Ishikawa (cell line): ENCODE data around the gene MT1E.

ENCODE experiments used
- CEBPB ChIP-seq: IDR thresholded peaks from 2 replicates; pipeline ENCODE4 v1.6.1; 2012
- CREB1 ChIP-seq: IDR thresholded peaks from 2 replicates; pipeline ENCODE4 v1.6.1; 2012; ENCODE audit warnings: low read depth
- EGR1 ChIP-seq: IDR thresholded peaks from 2 replicates; pipeline ENCODE4 v1.6.1; 2012
- EP300 ChIP-seq: IDR thresholded peaks from 2 replicates; pipeline ENCODE4 v1.6.1; 2012; ENCODE audit warnings: borderline replicate concordance
- FOXM1 ChIP-seq: IDR thresholded peaks from 2 replicates; pipeline ENCODE4 v1.6.1; 2012; ENCODE audit warnings: low read depth, borderline replicate concordance
- MAX ChIP-seq: IDR thresholded peaks from 2 replicates; pipeline ENCODE4 v1.6.1; 2012
- NFIC ChIP-seq: IDR thresholded peaks from 2 replicates; pipeline ENCODE4 v1.6.1; 2012
- RAD21 ChIP-seq: IDR thresholded peaks from 2 replicates; pipeline ENCODE4 v1.6.1; 2012; ENCODE audit warnings: low read depth
- REST ChIP-seq: IDR thresholded peaks from 2 replicates; pipeline ENCODE4 v1.6.1; 2012; ENCODE audit warnings: low read depth, mild to moderate bottlenecking
- TAF1 ChIP-seq: IDR thresholded peaks from 2 replicates; pipeline ENCODE4 v1.6.1; 2012; ENCODE audit warnings: low read depth, mild to moderate bottlenecking
- TCF12 ChIP-seq: IDR thresholded peaks from 2 replicates; pipeline ENCODE4 v1.6.1; 2012; ENCODE audit warnings: low read depth
- TEAD4 ChIP-seq: IDR thresholded peaks from 2 replicates; pipeline ENCODE4 v1.6.1; 2012
- YY1 ChIP-seq: IDR thresholded peaks from 2 replicates; pipeline ENCODE4 v1.6.1; 2012; ENCODE audit warnings: low read depth
- ZBTB7A ChIP-seq: IDR thresholded peaks from 2 replicates; pipeline ENCODE4 v1.6.1; 2012; ENCODE audit warnings: low read depth
- TF ChIP-seq, protein P1 (sequence below): IDR thresholded peaks from 2 replicates; pipeline ENCODE4 v1.6.1; 2012

MT1E gene

DNA sequence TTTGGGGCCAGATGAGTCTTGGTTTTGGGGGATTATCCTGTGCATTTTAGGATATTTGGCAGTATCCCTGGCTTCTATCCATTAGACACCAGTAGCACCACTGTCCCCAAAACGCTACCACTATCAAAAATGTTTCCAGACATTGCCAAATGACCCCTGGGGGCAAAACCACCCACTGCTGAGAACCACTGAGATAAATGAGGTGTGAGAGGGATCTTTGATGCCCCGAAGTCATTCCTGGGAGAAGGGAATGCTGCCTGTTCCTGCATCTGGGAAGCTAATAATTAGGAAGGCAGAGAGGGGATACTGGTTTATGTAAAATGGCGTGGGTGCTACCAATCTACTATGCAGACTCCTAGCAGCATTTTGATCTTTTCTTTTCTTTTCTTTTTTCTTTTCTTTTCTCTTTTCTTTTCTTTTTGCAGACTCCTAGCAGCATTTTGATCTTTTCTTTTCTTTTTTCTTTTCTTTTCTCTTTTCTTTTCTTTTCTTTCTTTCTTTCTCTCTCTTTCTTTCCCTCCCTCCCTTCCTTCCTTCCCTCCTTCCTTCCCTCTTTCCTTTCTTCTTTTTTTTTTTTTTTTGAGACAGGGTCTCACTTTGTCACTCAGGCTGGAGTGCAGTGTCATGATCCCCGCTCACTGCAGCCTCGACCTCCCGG is 45.1 kb upstream of the MT1E start:
- TF ChIP-seq NFIC (no peak), EP300 (no peak), FOXM1 (no peak), ZBTB7A (no peak), CEBPB (no peak), RAD21 (no peak), REST (no peak), MAX (no peak), TEAD4 (no peak), YY1 (no peak), TCF12 (no peak), TAF1 (no peak)
- TF ChIP-seq, protein P1, sequence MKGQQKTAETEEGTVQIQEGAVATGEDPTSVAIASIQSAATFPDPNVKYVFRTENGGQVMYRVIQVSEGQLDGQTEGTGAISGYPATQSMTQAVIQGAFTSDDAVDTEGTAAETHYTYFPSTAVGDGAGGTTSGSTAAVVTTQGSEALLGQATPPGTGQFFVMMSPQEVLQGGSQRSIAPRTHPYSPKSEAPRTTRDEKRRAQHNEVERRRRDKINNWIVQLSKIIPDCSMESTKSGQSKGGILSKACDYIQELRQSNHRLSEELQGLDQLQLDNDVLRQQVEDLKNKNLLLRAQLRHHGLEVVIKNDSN = no peak

- no peak for TF ChIP-seq EGR1
- no peak for TF ChIP-seq TAF1
- no peak for TF ChIP-seq EP300
- no peak for TF ChIP-seq CREB1
- TF ChIP-seq, protein P1 = no peak
- TF ChIP-seq CEBPB = no peak
- TF ChIP-seq FOXM1 = no peak
Observed at GRCh38 chr16:56583351-56584168, 42.0 kb upstream of the MT1E start.

GRCh38 chr16:56584276-56584675 is 41.3 kb upstream of the MT1E start:
- no peak for TF ChIP-seq MAX
- no peak for TF ChIP-seq FOXM1
- TF ChIP-seq TAF1 = no peak
- no peak for TF ChIP-seq CEBPB
- TF ChIP-seq CREB1 = no peak
- TF ChIP-seq EGR1 = no peak
- TF ChIP-seq, protein P1 = no peak
- TF ChIP-seq REST = no peak
- no peak for TF ChIP-seq TEAD4
- TF ChIP-seq TCF12 = no peak
- no peak for TF ChIP-seq EP300
- no peak for TF ChIP-seq RAD21
- TF ChIP-seq YY1 = no peak
- no peak for TF ChIP-seq NFIC
- TF ChIP-seq ZBTB7A = no peak

DNA sequence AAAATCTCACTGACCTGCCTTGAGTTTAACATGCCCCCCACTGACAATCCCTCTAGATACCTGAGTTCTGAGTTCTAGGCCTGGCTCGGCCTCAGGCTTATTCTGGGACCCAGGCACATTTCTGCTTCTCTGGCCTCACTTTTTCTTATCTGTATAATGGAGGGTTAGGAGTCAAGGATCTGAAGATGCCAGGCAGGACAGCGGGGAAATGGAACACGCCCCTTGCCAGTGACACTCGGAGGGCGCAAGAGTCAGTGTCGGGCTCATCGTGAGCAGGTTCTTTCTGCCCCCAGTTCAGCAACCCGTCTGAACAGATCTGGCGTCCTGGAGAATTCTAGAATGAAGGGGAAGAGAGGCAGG is 36.8 kb upstream of the MT1E start:
- TF ChIP-seq ZBTB7A (no peak), TAF1 (no peak), MAX (no peak), YY1 (no peak), TCF12 (no peak), FOXM1 (no peak), REST (no peak), NFIC (no peak), RAD21 (no peak), EGR1 (no peak), TEAD4 (no peak), EP300 (no peak), CREB1 (no peak), CEBPB (no peak)
- TF ChIP-seq, protein P1 = no peak
